A673 (cell line): Measurements from ENCODE around the gene CORT. TPM values are rescaled to one million over a fixed set of nuclear protein-coding genes. Genes with fewer than 3 reads are reported as not detected.

Experiments used
- Bru-seq: library from RNA; stranded (reverse); fragments of 400-500 nt; gene quantifications from one replicate; lab custom pipeline; 2021; lab: Mats Ljungman, UMichigan
- BruChase-seq, 2 experiments: library from RNA; stranded (reverse); fragments of 400-500 nt; gene quantifications; one replicate each; lab custom pipeline; 2021; lab: Mats Ljungman, UMichigan
- BruUV-seq: library from RNA; stranded (reverse); fragments of 400-500 nt; replicated peaks from 2 replicates; lab custom pipeline; 2021; lab: Mats Ljungman, UMichigan
- CTCF ChIA-PET: fragments of 300-600 bp; sonication (Branson Sonifier 250); formaldehyde crosslinking; loops from one replicate; lab custom pipeline; 2022; ENCODE audit warnings: antibody characterized with exemption; lab: Charles Lee
- POLR2A ChIA-PET: fragments of 300-600 bp; sonication (Branson Sonifier 250); formaldehyde crosslinking; loops from one replicate; lab custom pipeline; 2022; ENCODE audit warnings: antibody characterized with exemption; ENCODE audit not compliant: low non-redundant PET; lab: Charles Lee
- DNase-seq: peaks from one replicate; pipeline ENCODE4 v3.0.0-alpha.2; 2015; ENCODE audit warnings: low spot score
- H3K27ac ChIP-seq: fragments of 200-600 bp; sonication (generic); 2 replicates; pipeline ENCODE4 v1.5.1; 2016; ENCODE audit warnings: mixed run types, low read depth, mild to moderate bottlenecking, mixed read lengths, antibody characterized with exemption, low read length; ENCODE audit not compliant: poor library complexity, severe bottlenecking
- H3K27me3 ChIP-seq: fragments of 200-600 bp; sonication (generic); replicated peaks from 2 replicates; pipeline ENCODE4 v1.6.1; 2017; ENCODE audit warnings: mixed run types, low read depth, mild to moderate bottlenecking, mixed read lengths, antibody characterized with exemption, low read length; ENCODE audit not compliant: insufficient read depth, poor library complexity
- H3K36me3 ChIP-seq: fragments of 200-600 bp; sonication (generic); 2 replicates; pipeline ENCODE4 v1.6.1; 2016; ENCODE audit warnings: mixed run types, mild to moderate bottlenecking, mixed read lengths, antibody characterized with exemption, low read length; ENCODE audit not compliant: insufficient read depth, poor library complexity, severe bottlenecking
- H3K4me1 ChIP-seq: fragments of 200-600 bp; sonication (generic); 2 replicates; pipeline ENCODE4 v1.6.1; 2017; ENCODE audit warnings: mixed run types, mild to moderate bottlenecking, mixed read lengths, antibody characterized with exemption, low read length; ENCODE audit not compliant: insufficient read depth, poor library complexity, severe bottlenecking
- H3K4me3 ChIP-seq: fragments of 200-600 bp; sonication (generic); 2 replicates; pipeline ENCODE4 v1.5.1; 2016; ENCODE audit warnings: low read depth, mixed run types, mild to moderate bottlenecking, mixed read lengths, low read length; ENCODE audit not compliant: poor library complexity, severe bottlenecking
- H3K9me3 ChIP-seq: fragments of 200-600 bp; sonication (generic); 2 replicates; pipeline ENCODE4 v1.6.1; 2016; ENCODE audit warnings: mixed run types, low read depth, mild to moderate bottlenecking, mixed read lengths, antibody characterized with exemption, low read length; ENCODE audit not compliant: poor library complexity, severe bottlenecking
- CTCF ChIP-seq: fragments of 300-800, 200-600 bp; sonication (generic); conservative IDR thresholded peaks from 2 replicates; pipeline ENCODE4 v1.5.1; 2017; ENCODE audit warnings: low read depth, mild to moderate bottlenecking, antibody characterized with exemption, low read length, moderate library complexity, mixed read lengths
- EZH2 ChIP-seq: fragments of 200-600 bp; sonication (generic); IDR thresholded peaks from 2 replicates; pipeline ENCODE4 v1.6.1; 2017; ENCODE audit warnings: borderline replicate concordance, low read depth, mild to moderate bottlenecking, mixed read lengths, antibody characterized with exemption, low read length; ENCODE audit not compliant: poor library complexity, severe bottlenecking
- intact Hi-C: fragments of 100-400 bp; cut with micrococcal nuclease; formaldehyde crosslinking; loops from one replicate; pipeline ENCODE4 v1.10.0; 2022; ENCODE audit not compliant: unreplicated experiment
- long read RNA-seq: library from polyadenylated mRNA; stranded (forward); transcript quantifications from one replicate; pipeline ENCODE4 v2.0.0, GENCODE V29; 2022
- total RNA-seq: library from RNA; stranded (reverse); gene quantifications from 2 replicates; pipeline ENCODE4 v1.2.3, GENCODE V29; 2021

The CORT gene
- total RNA-seq (1.4 and 2.0 TPM in 2 replicates), Bru-seq, nascent RNA (percentile 71 among the genes with signal in this experiment), BruChase-seq, experiment 1, labeled RNA remaining after a 2-hour chase (percentile 89 among the genes with signal in this experiment), BruChase-seq, experiment 2, labeled RNA remaining after a 6-hour chase (percentile 83 among the genes with signal in this experiment)
- long read RNA-seq, result 0 reads

- Histone ChIP-seq H3K27ac (no peak within 1 kb of the TSS), H3K27me3 (no peaks in the 10 kb centered on the region), H3K4me1 (no peaks in the 10 kb centered on the region), H3K4me3 (no peak within 1 kb of the TSS), H3K36me3 (no peaks in the 10 kb centered on the region), H3K9me3 (no peaks in the 10 kb centered on the region)
- DNase-seq, result no peak
- ChIA-PET CTCF (no interaction called here), POLR2A (interaction anchor here (0.6 kb wide), 1 partner anchor 60 kb away, joined by 3 read pairs; no protein-coding TSS in a partner anchor)
- intact Hi-C loops, result no loop called here
- no TSS peak for BruUV-seq
- TF ChIP-seq EZH2, result no peak
- no peak for TF ChIP-seq CTCF
Measured at GRCh38 chr1:10449751-10450150, at the start of gene CORT. Gene CORT (plus strand): TSS chr1:10450031. CDS start chr1:10450224, 193 bp downstream.

GRCh38 chr1:10401281-10401680 lies 48.5 kb upstream of the CORT start:
- Histone ChIP-seq H3K4me3 (peak overlapping the region; percentile 95), H3K4me1 (peaks cover 18% of the 10 kb centered on the region), H3K27me3 (no peaks in the 10 kb centered on the region), H3K9me3 (no peaks in the 10 kb centered on the region), H3K27ac (no peak overlapping the region), H3K36me3 (peaks cover 60% of the 10 kb centered on the region)
- TF ChIP-seq EZH2 (no peak), CTCF (no peak)
- CTCF ChIA-PET, result interaction anchor here (0.6 kb wide), 1 partner anchor 681 kb away, joined by 4 read pairs; no protein-coding TSS in a partner anchor
- POLR2A ChIA-PET, result no interaction called here
- no TSS peak for BruUV-seq
- DNase-seq, result no peak
- intact Hi-C loops, result no loop called here

- no peak for DNase-seq
- no TSS peak for BruUV-seq
- Histone ChIP-seq H3K9me3 (no peaks in the 10 kb centered on the region), H3K4me3 (no peak overlapping the region), H3K27me3 (no peaks in the 10 kb centered on the region), H3K27ac (no peak overlapping the region), H3K36me3 (peaks cover 75% of the 10 kb centered on the region), H3K4me1 (peaks cover 18% of the 10 kb centered on the region)
- TF ChIP-seq CTCF (no peak), EZH2 (no peak)
- ChIA-PET POLR2A (no interaction called here), CTCF (no interaction called here)
- intact Hi-C loops, result no loop called here
Measured at GRCh38 chr1:10402729-10403274, 47.0 kb upstream of the CORT start.
